Activated CD8-positive, alpha-beta T cell treated with anti-CD3 and anti-CD28 coated beads for 36 hours (primary cell): ENCODE results near the gene SND1. TPM values are rescaled to one million over a fixed set of nuclear protein-coding genes. Genes with fewer than 3 reads are reported as not detected.
A peak's percentile ranks its signal among the peaks of the same experiment; 100 is the strongest.

Experiments used
- ATAC-seq: fragments of 200-7000 bp; cut with Tn5 transposase; one replicate; pipeline ENCODE4 v1.10.0; 2021; ENCODE audit warnings: mild to moderate bottlenecking, moderate library complexity
- CTCF ChIA-PET: fragments of 350-600 bp; sonication (Branson Sonifier 250); formaldehyde crosslinking; loops from one replicate; lab custom pipeline; 2021; ENCODE audit warnings: antibody characterized with exemption; lab: Charles Lee
- POLR2A ChIA-PET: fragments of 350-600 bp; sonication (Branson Sonifier 250); formaldehyde crosslinking; loops from one replicate; lab custom pipeline; 2021; ENCODE audit warnings: antibody characterized with exemption; lab: Charles Lee
- DNase-seq: peaks from one replicate; pipeline ENCODE4 v3.0.0-alpha.2; 2020
- H3K27ac Mint-ChIP-seq: one replicate; pipeline ENCODE4 v1.8.0; 2021; ENCODE audit warnings: mild to moderate bottlenecking, mixed read lengths
- H3K27me3 Mint-ChIP-seq: one replicate; pipeline ENCODE4 v1.8.0; 2021; ENCODE audit warnings: mixed read lengths
- H3K36me3 Mint-ChIP-seq: one replicate; pipeline ENCODE4 v1.8.0; 2021; ENCODE audit warnings: low read depth, mixed read lengths
- H3K4me1 Mint-ChIP-seq: one replicate; pipeline ENCODE4 v1.8.0; 2021; ENCODE audit warnings: low read depth, mixed read lengths
- H3K4me3 Mint-ChIP-seq: one replicate; pipeline ENCODE4 v1.8.0; 2021; ENCODE audit warnings: mild to moderate bottlenecking, moderate library complexity, mixed read lengths
- H3K9me3 Mint-ChIP-seq: one replicate; pipeline ENCODE4 v1.8.0; 2021; ENCODE audit warnings: mixed read lengths
- CTCF ChIP-seq: fragments of 200-600 bp; IDR thresholded peaks from one replicate; pipeline ENCODE4 v1.8.0; 2022; ENCODE audit warnings: antibody characterized with exemption, mild to moderate bottlenecking
- intact Hi-C: fragments of 100-400 bp; cut with micrococcal nuclease; formaldehyde crosslinking; loops from one replicate; pipeline ENCODE4 v1.10.0; 2022
- total RNA-seq, 2 experiments: library from RNA; stranded (reverse); gene quantifications; one replicate each; pipeline ENCODE4 v1.2.3, GENCODE V29; 2021

Gene SND1
- total RNA-seq, 2 experiments from 2014 or later: 206 to 208 TPM

GRCh38 chr7:127618042-127618441 lies 34.0 kb upstream of the SND1 start, which contains the start of gene PAX4:
Gene PAX4 (minus strand): TSS chr7:127618142. CDS start chr7:127615928, 2,214 bp downstream.
- Mint-ChIP-seq H3K4me3 (no peak within 1 kb of the TSS), H3K27me3 (peaks cover 33% of the 10 kb centered on the region), H3K4me1 (peaks cover 6% of the 10 kb centered on the region), H3K36me3 (no peaks in the 10 kb centered on the region), H3K9me3 (no peaks in the 10 kb centered on the region), H3K27ac (no peak within 1 kb of the TSS)
- DNase-seq: no peak
- TF ChIP-seq CTCF: no peak
- CTCF ChIA-PET: interaction anchor here (1.7 kb wide), 1 partner anchor 10 kb away, joined by 6 read pairs; no protein-coding TSS in a partner anchor
- no peak for ATAC-seq
- intact Hi-C loops: no loop called here
- POLR2A ChIA-PET: no interaction called here

GRCh38 chr7:127618775-127619174 lies 33.2 kb upstream of the SND1 start:
- H3K4me1 Mint-ChIP-seq: peaks cover 6% of the 10 kb centered on the region
- CTCF ChIA-PET: interaction anchor here (1.7 kb wide), 1 partner anchor 10 kb away, joined by 6 read pairs; no protein-coding TSS in a partner anchor

GRCh38 chr7:127619681-127620405 lies 32.2 kb upstream of the SND1 start:
- peaks cover 6% of the 10 kb centered on the region for H3K4me1 Mint-ChIP-seq
- no peak overlapping the region for H3K27ac Mint-ChIP-seq
- intact Hi-C loops: no loop called here
- CTCF ChIA-PET: no interaction called here
- no peaks in the 10 kb centered on the region for H3K9me3 Mint-ChIP-seq
- no peak for TF ChIP-seq CTCF
- H3K4me3 Mint-ChIP-seq: no peak overlapping the region
- POLR2A ChIA-PET: no interaction called here
- peaks cover 40% of the 10 kb centered on the region for H3K27me3 Mint-ChIP-seq
- no peak for DNase-seq
- no peak for ATAC-seq
- H3K36me3 Mint-ChIP-seq: no peaks in the 10 kb centered on the region

More at GRCh38 chr7:127618775-127619174, 33.2 kb upstream of the SND1 start:
- no peaks in the 10 kb centered on the region for H3K9me3 Mint-ChIP-seq
- ATAC-seq (no peak), DNase-seq (no peak)
- intact Hi-C loops: no loop called here
- no peaks in the 10 kb centered on the region for H3K36me3 Mint-ChIP-seq
- H3K4me3 Mint-ChIP-seq: no peak overlapping the region
- peaks cover 35% of the 10 kb centered on the region for H3K27me3 Mint-ChIP-seq
- POLR2A ChIA-PET: no interaction called here
- no peak overlapping the region for H3K27ac Mint-ChIP-seq
- TF ChIP-seq CTCF: no peak

GRCh38 chr7:127620406-127621233 lies 31.4 kb upstream of the SND1 start:
- no peak overlapping the region for H3K4me3 Mint-ChIP-seq

More at GRCh38 chr7:127620406-127621233, 31.4 kb upstream of the SND1 start:
- Mint-ChIP-seq H3K9me3 (no peaks in the 10 kb centered on the region), H3K27ac (no peak overlapping the region), H3K4me1 (peaks cover 6% of the 10 kb centered on the region), H3K27me3 (peaks cover 40% of the 10 kb centered on the region), H3K36me3 (no peaks in the 10 kb centered on the region)
- ChIA-PET CTCF (no interaction called here), POLR2A (no interaction called here)
- TF ChIP-seq CTCF: no peak
- DNase-seq (peak; percentile 5), ATAC-seq (no peak)
- intact Hi-C loops: no loop called here
